Activated naive CD8-positive, alpha-beta T cell (primary cell): ENCODE results near the gene PHF21A.
A peak's percentile ranks its signal among the peaks of the same experiment; 100 is the strongest.

ENCODE experiments used
- H3K27ac Mint-ChIP-seq: one replicate; pipeline ENCODE4 v1.8.0; 2021; ENCODE audit warnings: mixed read lengths
- H3K27me3 Mint-ChIP-seq: one replicate; pipeline ENCODE4 v1.8.0; 2021; ENCODE audit warnings: mixed read lengths
- H3K36me3 Mint-ChIP-seq: one replicate; pipeline ENCODE4 v1.8.0; 2021; ENCODE audit warnings: mixed read lengths
- H3K4me1 Mint-ChIP-seq: one replicate; pipeline ENCODE4 v1.8.0; 2021; ENCODE audit warnings: low read depth, mixed read lengths
- H3K4me3 Mint-ChIP-seq: one replicate; pipeline ENCODE4 v1.8.0; 2021; ENCODE audit warnings: mild to moderate bottlenecking, mixed read lengths
- H3K9me3 Mint-ChIP-seq: one replicate; pipeline ENCODE4 v1.8.0; 2021; ENCODE audit warnings: low read depth, mixed read lengths

The PHF21A gene

GRCh38 chr11:45889966-45890365 is 231.3 kb downstream of the PHF21A start:
- H3K9me3 Mint-ChIP-seq: no peaks in the 10 kb centered on the region
- peaks cover 4% of the 10 kb centered on the region for H3K4me1 Mint-ChIP-seq
- H3K4me3 Mint-ChIP-seq: no peak overlapping the region
- H3K36me3 Mint-ChIP-seq: no peaks in the 10 kb centered on the region
- peaks cover 4% of the 10 kb centered on the region for H3K27me3 Mint-ChIP-seq
- no peak overlapping the region for H3K27ac Mint-ChIP-seq

- Mint-ChIP-seq H3K27me3 (peaks cover under 1% of the 10 kb centered on the region), H3K9me3 (no peaks in the 10 kb centered on the region), H3K4me1 (peaks cover 5% of the 10 kb centered on the region), H3K36me3 (no peaks in the 10 kb centered on the region), H3K4me3 (no peak overlapping the region), H3K27ac (no peak overlapping the region)
These were observed 231.7 kb downstream of the PHF21A start for GRCh38 chr11:45889555-45889954.

- Mint-ChIP-seq H3K27ac (no peak overlapping the region), H3K4me1 (peaks cover 7% of the 10 kb centered on the region), H3K36me3 (no peaks in the 10 kb centered on the region), H3K27me3 (peaks cover 3% of the 10 kb centered on the region), H3K9me3 (no peaks in the 10 kb centered on the region), H3K4me3 (peak overlapping the region; percentile 47)
These were observed 233.7 kb downstream of the PHF21A start for GRCh38 chr11:45887587-45887986.

GRCh38 chr11:45886816-45887520 is 234.3 kb downstream of the PHF21A start:
- H3K4me1 Mint-ChIP-seq: peaks cover 7% of the 10 kb centered on the region
- no peak overlapping the region for H3K27ac Mint-ChIP-seq
- peaks cover 3% of the 10 kb centered on the region for H3K27me3 Mint-ChIP-seq
- H3K9me3 Mint-ChIP-seq: no peaks in the 10 kb centered on the region
- H3K36me3 Mint-ChIP-seq: peaks cover 5% of the 10 kb centered on the region
- H3K4me3 Mint-ChIP-seq: peak overlapping the region; percentile 47

GRCh38 chr11:45885921-45886721 is 235.1 kb downstream of the PHF21A start:
- H3K27me3 Mint-ChIP-seq: peaks cover 3% of the 10 kb centered on the region
- peaks cover 5% of the 10 kb centered on the region for H3K36me3 Mint-ChIP-seq
- no peak overlapping the region for H3K27ac Mint-ChIP-seq
- no peaks in the 10 kb centered on the region for H3K9me3 Mint-ChIP-seq
- H3K4me3 Mint-ChIP-seq: no peak overlapping the region
- H3K4me1 Mint-ChIP-seq: peaks cover 7% of the 10 kb centered on the region

- Mint-ChIP-seq H3K36me3 (peaks cover 6% of the 10 kb centered on the region), H3K4me1 (peaks cover 7% of the 10 kb centered on the region), H3K27me3 (peaks cover 3% of the 10 kb centered on the region), H3K4me3 (peak within 1 kb of the TSS; percentile 69), H3K9me3 (no peaks in the 10 kb centered on the region), H3K27ac (no peak within 1 kb of the TSS)
These were observed 235.9 kb downstream of the PHF21A start, which contains the start of gene MAPK8IP1 for GRCh38 chr11:45885274-45885920. TSS of gene MAPK8IP1 (plus strand) at chr11:45885651. CDS start at chr11:45885821, 170 bp downstream.

GRCh38 chr11:45884596-45885185 is 236.6 kb downstream of the PHF21A start:
- H3K4me3 Mint-ChIP-seq: peak overlapping the region; percentile 69
- H3K4me1 Mint-ChIP-seq: peaks cover 7% of the 10 kb centered on the region
- H3K27me3 Mint-ChIP-seq: peaks cover 3% of the 10 kb centered on the region
- H3K36me3 Mint-ChIP-seq: peaks cover 10% of the 10 kb centered on the region
- no peak overlapping the region for H3K27ac Mint-ChIP-seq
- no peaks in the 10 kb centered on the region for H3K9me3 Mint-ChIP-seq
